CMK (cell line): Measurements from ENCODE around the gene CPN2.

Experiments used
- DNase-seq: peaks from one replicate; pipeline ENCODE4 v3.0.0-alpha.2; 2010; ENCODE audit warnings: low read depth

CPN2 gene

DNA sequence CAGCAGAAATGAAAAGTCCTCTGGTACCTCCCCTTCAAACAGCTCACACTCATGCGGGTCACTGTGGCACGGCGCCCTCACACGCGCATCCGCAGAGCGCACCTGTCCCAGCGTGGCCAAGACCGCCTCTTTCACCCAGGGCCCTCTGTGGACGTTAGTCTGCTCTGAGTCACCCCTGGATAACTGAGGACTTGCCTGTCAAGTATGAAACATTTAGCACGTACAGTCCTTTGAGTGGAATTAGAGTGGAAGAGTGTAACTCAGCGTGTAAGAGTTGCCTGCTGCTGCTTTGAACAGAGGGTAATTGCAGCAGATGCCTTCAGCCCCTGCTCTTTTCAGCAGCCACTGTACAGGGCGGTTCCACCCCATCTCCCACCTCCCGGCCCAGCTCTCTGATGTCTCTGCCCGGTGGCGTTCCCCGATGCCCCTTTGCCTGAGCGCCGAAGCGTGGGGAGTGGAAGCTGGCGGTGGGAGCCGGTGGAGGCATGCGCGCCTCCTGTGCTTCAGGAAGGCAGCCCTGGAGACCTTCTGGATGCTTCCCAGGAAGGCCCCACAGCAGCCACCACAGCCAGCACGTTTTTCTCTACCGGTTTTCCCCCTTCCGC lies 23.0 kb downstream of the CPN2 start:
- DNase-seq, result no peak

DNA sequence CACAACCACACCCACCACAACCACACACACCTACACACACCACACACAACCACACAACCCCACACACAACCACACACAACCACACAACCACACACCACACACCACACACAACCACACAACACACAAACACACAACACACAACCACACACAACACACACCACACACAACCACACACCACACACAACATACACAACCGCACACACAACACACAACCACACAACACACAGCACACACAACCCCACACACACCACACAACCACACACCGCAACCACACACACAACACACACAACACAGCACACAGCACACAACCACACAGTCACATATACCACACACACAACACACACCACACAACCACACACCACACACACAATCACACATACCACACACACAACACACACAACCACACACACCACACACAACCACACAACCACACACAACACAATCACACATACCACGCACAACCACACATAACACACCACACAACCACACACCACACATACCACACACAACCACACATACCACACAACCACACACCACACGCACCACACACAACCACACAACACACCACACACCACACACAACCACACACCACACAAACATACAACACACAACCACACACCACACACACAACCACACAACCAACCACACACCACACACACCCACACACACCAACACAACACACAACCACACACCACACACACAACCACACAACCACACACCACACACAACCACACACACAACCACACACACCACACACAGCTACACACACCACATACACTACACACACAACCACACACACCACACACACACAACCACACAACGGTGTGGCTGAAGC lies 23.7 kb downstream of the CPN2 start:
- no peak for DNase-seq

GRCh38 chr3:194326968-194327217 lies 24.2 kb downstream of the CPN2 start:
- DNase-seq, result no peak

- no peak for DNase-seq
These were observed 24.7 kb downstream of the CPN2 start for GRCh38 chr3:194326192-194326967.

GRCh38 chr3:194325424-194326153 lies 25.5 kb downstream of the CPN2 start:
- no peak for DNase-seq

GRCh38 chr3:194324823-194325327 lies 26.3 kb downstream of the CPN2 start:
- no peak for DNase-seq

- DNase-seq, result no peak
These were observed 27.1 kb downstream of the CPN2 start for GRCh38 chr3:194323785-194324735.

DNA sequence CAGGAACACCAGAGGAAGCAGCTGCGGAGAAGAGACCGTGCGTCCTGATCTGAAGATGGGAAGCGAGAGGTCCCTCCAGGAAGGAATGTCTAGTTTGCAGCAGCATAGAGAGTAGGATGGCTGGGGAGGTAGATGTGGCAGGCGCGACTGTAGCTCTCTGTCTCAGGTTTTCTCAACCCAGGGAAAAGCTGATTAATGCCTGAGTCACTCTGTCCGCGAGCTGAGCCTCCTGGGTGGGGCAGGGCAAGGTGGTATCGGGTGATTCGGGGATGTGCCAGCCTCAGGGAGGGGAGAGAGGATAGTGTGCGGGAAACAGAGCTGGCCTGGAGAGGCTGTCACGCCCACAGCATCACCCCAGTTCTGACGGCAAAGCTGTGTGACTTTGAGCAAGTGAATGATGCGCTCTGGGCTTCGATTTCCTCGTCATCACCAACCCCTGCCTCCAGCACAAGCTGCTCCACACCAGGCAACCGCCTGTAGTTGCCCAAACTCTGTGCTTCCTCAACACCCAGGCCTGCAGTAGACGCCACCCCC lies 28.4 kb downstream of the CPN2 start:
- no peak for DNase-seq

DNA sequence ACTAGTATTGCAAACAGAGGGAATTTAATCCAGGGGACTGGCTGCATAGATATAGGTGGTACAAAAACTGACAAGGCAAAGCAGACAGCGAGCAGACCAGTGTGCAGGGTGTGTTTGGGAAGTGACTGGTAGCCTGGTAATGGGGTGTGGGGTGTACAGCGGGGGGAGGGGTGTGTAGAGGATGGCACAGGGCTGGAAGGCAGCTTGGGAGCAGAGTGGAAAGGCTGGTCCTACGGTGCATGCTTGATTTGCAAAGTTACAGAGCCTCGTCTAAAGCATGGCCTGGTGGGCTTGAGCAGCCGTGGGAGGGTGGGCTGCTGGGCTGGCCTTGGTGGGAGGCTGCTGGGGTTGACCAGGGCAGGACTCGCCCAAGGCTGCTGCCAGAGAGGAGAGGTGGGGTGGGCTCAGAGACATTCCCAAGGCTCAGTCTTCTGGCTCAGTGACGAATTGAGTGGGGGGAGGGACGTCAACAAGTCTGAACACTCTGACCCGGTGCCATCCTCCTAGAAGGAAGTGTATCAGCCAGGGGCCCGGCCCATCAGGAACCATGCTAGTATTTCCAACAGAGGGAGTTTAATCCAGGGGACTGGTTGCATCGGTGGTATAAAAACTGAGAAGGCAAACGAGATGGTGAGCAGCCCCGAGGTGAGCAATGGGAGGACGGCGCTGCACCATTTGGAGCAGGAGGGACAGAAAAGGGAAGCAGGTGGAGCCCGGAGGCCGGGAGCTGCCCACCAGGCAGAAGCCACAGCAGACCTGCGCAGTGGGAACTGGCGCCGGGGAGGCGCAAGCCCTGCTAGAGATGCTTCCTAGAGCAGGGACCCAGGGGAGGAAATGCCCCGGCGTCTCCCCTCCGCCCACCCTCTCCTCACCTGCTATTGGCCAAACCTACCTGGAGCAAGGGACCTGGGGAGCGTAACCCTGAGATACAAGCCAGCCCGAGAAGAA lies 29.2 kb downstream of the CPN2 start:
- no peak for DNase-seq

DNA sequence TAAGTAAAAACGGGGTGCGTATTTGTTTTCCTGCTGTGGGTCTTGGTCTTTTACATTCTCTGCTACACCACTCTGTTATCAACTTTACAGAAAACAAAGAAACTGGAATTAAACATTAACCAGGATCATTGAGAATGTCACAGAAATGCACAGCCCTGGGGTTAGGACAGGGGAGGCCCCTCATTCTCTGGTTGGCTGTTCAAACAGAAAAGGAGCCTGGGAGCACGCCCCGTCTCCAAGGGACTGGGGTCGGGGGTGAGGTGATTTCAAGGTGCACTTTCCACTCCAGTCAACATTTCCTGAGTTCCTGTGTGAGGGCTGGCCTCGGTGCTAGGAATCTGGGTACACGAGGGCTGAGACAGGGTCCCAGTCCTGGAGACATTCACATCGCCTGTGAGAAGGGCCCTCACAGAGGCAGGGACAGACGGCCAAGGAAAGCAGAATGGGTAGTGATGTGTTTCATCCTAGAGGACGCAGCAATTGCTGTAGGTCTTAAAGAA lies 30.3 kb downstream of the CPN2 start:
- DNase-seq, result no peak

GRCh38 chr3:194320100-194320499 lies 31.0 kb downstream of the CPN2 start:
- DNase-seq, result no peak

DNA sequence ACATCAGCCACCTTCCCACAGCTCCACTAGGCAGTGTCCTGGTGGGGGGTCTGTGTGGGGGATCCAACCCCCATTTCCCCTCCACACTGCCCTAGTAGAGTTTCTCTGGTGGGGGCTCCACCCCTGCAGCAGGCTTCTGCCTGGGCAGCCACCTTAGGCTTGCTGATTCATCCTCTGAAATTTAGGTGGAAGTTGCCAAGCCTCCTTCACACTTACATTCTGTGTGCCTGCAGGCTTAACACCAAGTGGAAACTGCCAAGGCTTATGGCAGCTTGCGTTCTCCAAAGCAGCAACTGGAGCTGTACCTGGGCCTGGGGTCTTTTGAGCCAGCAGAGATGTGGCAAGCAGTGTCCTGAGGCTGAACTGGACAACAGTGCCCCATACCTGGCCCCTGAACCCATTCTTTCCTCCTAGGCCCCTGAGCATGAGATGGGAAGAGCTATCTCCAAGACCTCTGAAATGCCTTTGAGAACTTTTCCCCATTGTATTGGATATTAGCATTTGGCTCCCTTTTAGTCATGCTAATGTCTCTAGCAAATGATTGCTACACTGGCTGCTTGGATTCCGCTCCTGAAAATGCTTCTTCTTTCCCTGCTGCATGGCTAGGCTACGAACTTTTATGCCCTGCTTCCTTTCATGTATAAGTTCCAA lies 32.5 kb downstream of the CPN2 start:
- DNase-seq, result no peak

DNA sequence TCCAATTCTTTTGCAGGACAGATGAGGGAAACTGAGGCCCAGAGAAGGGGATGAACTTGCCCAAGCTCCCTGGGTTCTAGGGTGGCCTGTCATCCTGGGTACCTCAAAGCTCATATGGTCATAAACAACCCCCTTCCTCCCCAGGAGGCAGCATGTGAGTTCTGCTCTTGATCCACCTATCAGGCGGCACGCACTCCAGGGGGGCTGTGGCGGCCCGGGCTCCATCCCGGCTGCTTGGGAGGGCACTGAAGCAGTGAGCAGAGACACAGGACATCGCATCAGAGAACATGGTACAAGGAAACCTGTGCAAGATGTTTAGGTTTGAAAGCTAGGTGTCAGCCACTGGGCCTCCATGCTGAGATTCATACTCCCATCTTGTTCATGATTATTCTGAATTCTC lies 34.2 kb downstream of the CPN2 start:
- no peak for DNase-seq

DNA sequence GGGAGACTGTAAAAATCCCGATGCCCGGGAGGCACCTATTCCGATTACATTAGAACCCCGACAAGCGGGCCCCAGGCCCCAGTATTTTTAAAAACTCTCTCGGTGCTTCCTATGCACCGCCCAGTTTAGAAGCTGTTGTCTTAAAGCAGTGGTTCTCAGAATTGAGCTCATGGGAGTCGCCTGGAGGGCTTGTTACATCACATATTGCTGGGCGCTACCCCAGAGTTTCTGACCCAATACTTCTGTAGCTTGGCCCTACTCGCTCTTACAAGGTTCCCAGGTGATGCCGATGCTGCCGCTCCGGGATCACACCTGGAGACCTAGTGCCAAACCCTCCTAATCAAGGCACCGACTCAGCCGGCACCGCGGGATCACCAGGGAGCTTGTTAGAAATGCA lies 35.2 kb downstream of the CPN2 start:
- no peak for DNase-seq

GRCh38 chr3:194315088-194315964 lies 35.8 kb downstream of the CPN2 start:
- DNase-seq, result no peak

DNA sequence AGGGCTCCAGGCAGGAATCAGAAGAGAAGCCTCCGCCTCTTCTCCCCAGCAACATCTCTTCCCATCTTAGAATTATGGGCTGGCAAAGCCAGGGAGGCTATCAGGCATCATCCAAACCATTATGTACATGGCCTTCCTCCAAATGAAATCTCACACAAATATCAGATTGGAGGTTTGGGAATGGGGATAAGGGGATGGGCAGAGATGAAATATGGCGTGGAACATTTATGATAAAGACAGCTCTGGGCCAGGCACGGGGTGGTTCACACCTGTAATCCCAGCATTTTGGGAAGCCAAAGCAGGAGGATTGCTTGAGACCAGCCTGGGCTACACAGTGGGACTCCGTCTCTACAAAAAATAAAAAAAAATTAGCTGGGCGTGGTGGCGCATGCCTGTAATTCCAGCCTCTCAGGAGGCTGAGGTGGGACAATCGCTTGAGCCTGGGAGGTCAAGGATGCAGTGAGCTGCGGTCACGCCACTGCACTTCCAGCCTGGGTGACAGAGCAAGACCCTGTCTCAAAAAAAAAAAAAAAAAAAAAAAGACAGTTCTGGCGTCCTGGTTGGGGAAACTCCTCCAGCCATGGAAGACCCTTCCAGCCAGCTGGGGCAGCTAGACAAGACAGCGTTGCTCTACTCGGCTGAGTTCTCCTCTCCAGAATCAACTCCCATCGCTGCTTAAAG lies 36.6 kb downstream of the CPN2 start:
- no peak for DNase-seq

DNA sequence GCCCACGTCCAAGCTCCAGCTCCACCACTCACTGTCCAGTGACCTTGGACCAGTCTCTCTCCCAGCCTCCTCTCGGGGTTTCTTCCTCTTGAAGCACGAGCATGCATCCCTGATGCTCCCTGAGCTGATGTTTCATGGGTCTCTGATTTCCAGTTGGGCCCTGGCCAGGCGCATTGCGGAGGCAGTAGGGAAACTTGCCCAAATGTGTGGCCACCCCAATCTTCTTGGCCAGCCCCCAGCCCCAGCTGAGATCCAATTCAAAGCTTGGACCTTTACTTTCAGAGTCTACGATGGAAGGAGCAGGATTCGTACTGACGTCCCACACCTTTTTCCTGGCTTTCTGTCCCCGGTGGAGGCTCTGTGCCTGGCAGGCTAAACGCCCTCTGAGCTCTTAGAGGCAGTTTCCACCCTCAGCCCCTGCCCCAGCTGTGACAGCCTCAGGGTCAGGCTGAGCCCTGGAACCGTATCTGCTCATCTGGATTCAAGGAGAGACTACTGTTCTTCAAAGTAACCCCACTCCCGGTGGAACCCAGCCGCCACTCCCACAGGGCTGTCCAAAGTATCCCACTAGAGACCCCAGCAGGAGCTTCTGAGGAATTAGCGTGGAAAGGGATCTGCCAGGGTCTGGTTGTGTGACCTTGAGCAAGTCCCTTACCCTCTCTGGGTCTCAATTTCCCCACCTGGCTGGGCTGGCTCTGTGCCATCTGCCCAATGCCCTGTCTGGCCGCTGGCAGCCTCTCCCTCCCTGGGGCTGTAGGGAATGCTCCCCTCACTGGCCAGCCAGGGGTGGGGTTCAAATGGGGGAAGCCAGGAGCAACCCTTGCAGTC lies 37.4 kb downstream of the CPN2 start:
- DNase-seq, result no peak
